ENCODE measurements around the gene MTERF2. TPM values are rescaled to one million over a fixed set of nuclear protein-coding genes. Genes with fewer than 3 reads are reported as not detected.

The MTERF2 gene
- total RNA-seq, 1 experiment from 2014 or later: 7.0 TPM

GRCh38 chr12:106994579-106995220 is 7.8 kb upstream of the MTERF2 start:
- Mint-ChIP-seq H3K4me1 (no peaks in the 10 kb centered on the region), H3K27me3 (ENCODE audit: low read depth) (no peaks in the 10 kb centered on the region), H3K4me3 (no peak overlapping the region), H3K36me3 (peaks cover 20% of the 10 kb centered on the region), H3K27ac (no peak overlapping the region), H3K9me3 (peaks cover 7% of the 10 kb centered on the region; the same call in 1 of the 2 replicates)
- no peak for DNase-seq (ENCODE audit: low spot score)
- ATAC-seq: peak; percentile 32; the same call in 1 of the 2 replicates
- TF ChIP-seq CREB1 (CRISPR knock-in tag; IDR thresholded peaks at IDR 0.05): no peak
- TF ChIP-seq ETV6 (CRISPR knock-in tag; IDR thresholded peaks at IDR 0.05): no peak
- TF ChIP-seq ZNF232 (CRISPR knock-in tag; IDR thresholded peaks at IDR 0.05): no peak
- TF ChIP-seq SOX15 (CRISPR knock-in tag; IDR thresholded peaks at IDR 0.05): no peak
- no peak for TF ChIP-seq CREM (CRISPR knock-in tag; IDR thresholded peaks at IDR 0.05)
- TF ChIP-seq HMGA2 (CRISPR knock-in tag; IDR thresholded peaks at IDR 0.05): no peak
- TF ChIP-seq SMAD4 (CRISPR knock-in tag; IDR thresholded peaks at IDR 0.05): no peak
- TF ChIP-seq ESRRA (CRISPR knock-in tag; IDR thresholded peaks at IDR 0.05; ENCODE audit: borderline replicate concordance): no peak
- no peak for TF ChIP-seq ZNF317 (CRISPR knock-in tag; IDR thresholded peaks at IDR 0.05; ENCODE audit: borderline replicate concordance, low read depth)
- TF ChIP-seq ZBTB21 (CRISPR knock-in tag; IDR thresholded peaks at IDR 0.05; ENCODE audit: borderline replicate concordance): no peak
- TF ChIP-seq ZNF423 (CRISPR knock-in tag; IDR thresholded peaks at IDR 0.05): no peak
- no peak for TF ChIP-seq TEAD1 (CRISPR knock-in tag; IDR thresholded peaks at IDR 0.05)
- ChIA-PET CTCF (no interaction called here), POLR2A (no interaction called here)

- CTCF ChIA-PET: interaction anchor here (2.1 kb wide), 1 partner anchor 117 kb away, joined by 7 read pairs; no protein-coding TSS in a partner anchor
- peaks cover 22% of the 10 kb centered on the region for H3K4me1 Mint-ChIP-seq
- no peak overlapping the region for H3K27ac Mint-ChIP-seq
- peaks cover 19% of the 10 kb centered on the region for H3K36me3 Mint-ChIP-seq
- ATAC-seq (no peak), DNase-seq (ENCODE audit: low spot score) (no peak)
- H3K4me3 Mint-ChIP-seq: peak overlapping the region; percentile 88; the same call in 1 of the 2 replicates
- POLR2A ChIA-PET: no interaction called here
- TF ChIP-seq ZNF281 (CRISPR knock-in tag; IDR thresholded peaks at IDR 0.05) (no peak), NFATC4 (CRISPR knock-in tag; IDR thresholded peaks at IDR 0.05) (no peak), SP1 (CRISPR knock-in tag; conservative IDR thresholded peaks at IDR 0.05) (no peak), ZNF317 (CRISPR knock-in tag; IDR thresholded peaks at IDR 0.05; ENCODE audit: borderline replicate concordance, low read depth) (no peak), ZNF396 (CRISPR knock-in tag; IDR thresholded peaks at IDR 0.05; ENCODE audit: borderline replicate concordance) (no peak), ZNF671 (CRISPR knock-in tag; IDR thresholded peaks at IDR 0.05) (no peak), USF2 (CRISPR knock-in tag; IDR thresholded peaks at IDR 0.05) (no peak), ATF3 (CRISPR knock-in tag; conservative IDR thresholded peaks at IDR 0.05) (no peak), ZNF263 (CRISPR knock-in tag; IDR thresholded peaks at IDR 0.05; ENCODE audit: low read depth) (no peak), RORB (CRISPR knock-in tag; IDR thresholded peaks at IDR 0.05) (no peak), ERG (CRISPR knock-in tag; IDR thresholded peaks at IDR 0.05) (no peak), CREB1 (CRISPR knock-in tag; IDR thresholded peaks at IDR 0.05) (no peak), NR1H2 (CRISPR knock-in tag; IDR thresholded peaks at IDR 0.05) (no peak), KAT7 (CRISPR knock-in tag; IDR thresholded peaks at IDR 0.05; ENCODE audit: borderline replicate concordance) (no peak), RELA (CRISPR knock-in tag; IDR thresholded peaks at IDR 0.05; ENCODE audit: borderline replicate concordance) (no peak)
- H3K9me3 Mint-ChIP-seq: no peaks in the 10 kb centered on the region
- H3K27me3 Mint-ChIP-seq (ENCODE audit: low read depth): peaks cover 7% of the 10 kb centered on the region
Observed at GRCh38 chr12:106987846-106988245, 900 bp upstream of the MTERF2 start.
